ENCODE measurements around the gene HAUS6.

- TF ChIP-seq CTCF (IDR thresholded peaks at IDR 0.05; ENCODE audit: low read length) = no peak
- no peak for TF ChIP-seq EZH2 (IDR thresholded peaks at IDR 0.05; ENCODE audit: borderline replicate concordance, low read length)
Measured at GRCh38 chr9:19136129-19136528, 33.4 kb upstream of the HAUS6 start.

All from OCI-LY1 (cell line).